Loucy (cell line): ENCODE results near the gene SLC37A4.
A peak's percentile ranks its signal among the peaks of the same experiment; 100 is the strongest.

Source experiments
- H2AFZ ChIP-seq: fragments of 200-600 bp; sonication (generic); 2 replicates; pipeline ENCODE4 v1.6.0; 2016; ENCODE audit warnings: antibody characterized with exemption, mild to moderate bottlenecking, low read length, moderate library complexity
- H3F3A ChIP-seq: fragments of 200-600 bp; 2 replicates; pipeline ENCODE4 v1.6.0; 2016; ENCODE audit warnings: antibody characterized with exemption, low read depth, mild to moderate bottlenecking
- H3K27me3 ChIP-seq: fragments of 200-600 bp; sonication (generic); 2 replicates; pipeline ENCODE4 v1.6.1; 2014; ENCODE audit warnings: low read length, mild to moderate bottlenecking; ENCODE audit not compliant: insufficient read depth, poor library complexity, severe bottlenecking
- H3K36me3 ChIP-seq: fragments of 200-600 bp; sonication (generic); 2 replicates; pipeline ENCODE4 v1.6.1; 2016; ENCODE audit warnings: low read length; ENCODE audit not compliant: insufficient read depth
- H3K4me1 ChIP-seq: fragments of 200-600 bp; sonication (generic); 2 replicates; pipeline ENCODE4 v1.5.1; 2014; ENCODE audit warnings: low read length, mild to moderate bottlenecking; ENCODE audit not compliant: insufficient read depth, poor library complexity, severe bottlenecking
- H3K4me2 ChIP-seq: fragments of 200-600 bp; sonication (generic); 2 replicates; pipeline ENCODE4 v1.6.0; 2014; ENCODE audit warnings: antibody characterized with exemption, low read length, low read depth, mild to moderate bottlenecking; ENCODE audit not compliant: poor library complexity, severe bottlenecking
- H3K4me3 ChIP-seq: fragments of 200-600 bp; sonication (generic); 2 replicates; pipeline ENCODE4 v1.5.1; 2014; ENCODE audit warnings: low read length, mild to moderate bottlenecking, mixed read lengths; ENCODE audit not compliant: poor library complexity, severe bottlenecking
- H3K79me2 ChIP-seq: fragments of 200-600 bp; sonication (generic); 2 replicates; pipeline ENCODE4 v1.6.1; 2014; ENCODE audit warnings: low read length; ENCODE audit not compliant: insufficient read depth
- H3K9ac ChIP-seq: fragments of 200-600 bp; sonication (generic); 2 replicates; pipeline ENCODE4 v1.6.0; 2014; ENCODE audit warnings: mild to moderate bottlenecking, low read depth, low read length, moderate library complexity; ENCODE audit not compliant: poor library complexity, severe bottlenecking
- H3K9me2 ChIP-seq: fragments of 200-600 bp; sonication (generic); replicated peaks from 2 replicates; pipeline ENCODE4 v1.6.1; 2016; ENCODE audit warnings: low read depth, low read length, mixed read lengths
- H3K9me3 ChIP-seq: fragments of 200-600 bp; sonication (generic); 2 replicates; pipeline ENCODE4 v1.6.1; 2014; ENCODE audit warnings: mild to moderate bottlenecking, antibody characterized with exemption, low read length, low read depth; ENCODE audit not compliant: insufficient read depth
- H4K20me1 ChIP-seq: fragments of 200-600 bp; sonication (generic); 2 replicates; pipeline ENCODE4 v1.6.0; 2014; ENCODE audit warnings: antibody characterized with exemption, low read length, mild to moderate bottlenecking; ENCODE audit not compliant: insufficient read depth, poor library complexity, severe bottlenecking
- CTCF ChIP-seq: fragments of 200-600 bp; sonication (generic); conservative IDR thresholded peaks from 2 replicates; pipeline ENCODE4 v1.5.1; 2014; ENCODE audit warnings: mild to moderate bottlenecking, antibody characterized with exemption, low read length
- EZH2phosphoT487 ChIP-seq: fragments of 200-600 bp; IDR thresholded peaks from 2 replicates; pipeline ENCODE4 v1.6.1; 2018; ENCODE audit warnings: antibody characterized with exemption, mild to moderate bottlenecking, moderate library complexity, borderline replicate concordance

SLC37A4 gene

DNA sequence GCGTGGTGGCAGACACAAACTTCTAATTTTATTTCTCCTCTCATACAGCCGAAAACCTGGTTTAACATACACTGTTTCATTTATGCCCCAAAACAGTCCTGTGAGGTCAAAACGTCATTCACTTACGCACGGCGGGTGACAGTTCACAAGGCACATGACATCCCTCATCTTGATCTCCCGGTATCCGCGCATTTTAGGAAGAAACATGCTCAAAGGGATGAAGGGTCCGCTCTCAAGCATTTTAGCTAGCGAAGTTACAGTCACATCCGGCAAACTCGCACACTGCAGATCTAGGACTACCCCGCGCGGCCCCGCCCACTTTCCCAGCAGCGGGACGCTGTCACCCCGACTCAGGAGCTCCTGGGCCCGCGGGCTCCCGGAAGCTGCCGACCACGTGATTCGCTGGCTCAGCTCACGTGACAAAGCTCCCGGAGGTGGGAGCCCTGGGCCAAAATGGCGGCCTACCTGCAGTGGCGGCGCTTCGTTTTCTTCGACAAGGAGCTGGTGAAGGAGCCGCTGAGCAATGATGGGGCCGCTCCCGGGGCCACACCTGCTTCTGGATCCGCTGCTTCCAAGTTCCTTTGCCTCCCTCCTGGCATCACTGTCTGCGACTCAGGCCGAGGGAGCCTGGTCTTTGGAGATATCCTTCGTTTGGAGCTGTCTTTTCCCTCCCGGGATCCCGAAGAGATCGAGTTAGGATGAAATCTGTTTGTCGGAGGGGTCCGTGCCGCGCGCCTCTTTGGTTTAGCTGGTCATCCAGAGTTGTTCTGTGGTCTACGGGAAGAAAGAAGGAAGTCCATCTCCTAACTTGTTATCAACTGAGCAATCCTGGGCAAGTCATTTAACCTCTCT is 36.9 kb upstream of the SLC37A4 start, which contains the start of gene VPS11:
TSS of gene VPS11 (plus strand) at position 448 of the 852 bp plus-strand sequence. CDS start at position 454, 6 bp downstream.
- TF ChIP-seq CTCF, result no peak
- no peak for TF ChIP-seq EZH2phosphoT487
- no peaks in the 10 kb centered on the region for H3F3A ChIP-seq
- peak within 1 kb of the TSS; percentile 91 for H2AFZ ChIP-seq
- peaks cover 10% of the 10 kb centered on the region; the same call in 1 of the 2 replicates for H3K36me3 ChIP-seq
- H3K27me3 ChIP-seq, result no peaks in the 10 kb centered on the region
- H3K79me2 ChIP-seq, result peaks cover 22% of the 10 kb centered on the region
- H4K20me1 ChIP-seq, result no peaks in the 10 kb centered on the region
- H3K9me2 ChIP-seq, result no peaks in the 10 kb centered on the region
- H3K9ac ChIP-seq, result peak within 1 kb of the TSS; percentile 82
- H3K4me1 ChIP-seq, result peaks cover 20% of the 10 kb centered on the region
- peak within 1 kb of the TSS; percentile 85 for H3K4me3 ChIP-seq
- H3K4me2 ChIP-seq, result peak within 1 kb of the TSS; percentile 85
- no peaks in the 10 kb centered on the region for H3K9me3 ChIP-seq

DNA sequence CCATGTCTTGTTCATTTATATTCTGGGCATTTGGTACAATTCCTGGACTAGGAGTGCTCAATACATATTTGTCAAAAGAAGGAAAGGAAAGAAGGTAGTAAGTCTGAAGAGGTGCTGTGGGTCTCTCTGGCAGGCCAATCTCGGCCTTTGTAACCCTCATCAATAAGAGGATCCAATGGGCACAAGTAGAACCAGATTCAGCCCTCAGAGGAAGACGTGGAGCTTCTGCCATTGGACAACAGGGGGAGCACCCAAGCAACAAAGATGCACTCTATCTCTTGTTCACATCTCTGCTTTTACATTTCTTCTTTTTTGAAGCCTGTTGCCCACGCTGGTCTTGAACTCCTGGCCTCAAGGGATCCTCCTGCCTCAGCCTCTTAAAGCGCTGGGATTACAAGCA is 34.7 kb upstream of the SLC37A4 start:
- no peaks in the 10 kb centered on the region for H3K27me3 ChIP-seq
- H4K20me1 ChIP-seq, result no peaks in the 10 kb centered on the region
- H2AFZ ChIP-seq, result no peak overlapping the region
- peak; percentile 72 for TF ChIP-seq CTCF
- no peak for TF ChIP-seq EZH2phosphoT487
- H3F3A ChIP-seq, result no peaks in the 10 kb centered on the region
- peak overlapping the region; percentile 29 for H3K4me2 ChIP-seq
- H3K9ac ChIP-seq, result no peak overlapping the region
- H3K4me3 ChIP-seq, result no peak overlapping the region
- no peaks in the 10 kb centered on the region for H3K9me2 ChIP-seq
- peaks cover 22% of the 10 kb centered on the region for H3K79me2 ChIP-seq
- no peaks in the 10 kb centered on the region for H3K36me3 ChIP-seq
- H3K4me1 ChIP-seq, result peaks cover 20% of the 10 kb centered on the region
- no peaks in the 10 kb centered on the region for H3K9me3 ChIP-seq

GRCh38 chr11:119062779-119063178 is 32.1 kb upstream of the SLC37A4 start:
- Histone ChIP-seq H3K9me3 (no peaks in the 10 kb centered on the region), H3K4me1 (peaks cover 20% of the 10 kb centered on the region), H3K36me3 (no peaks in the 10 kb centered on the region), H4K20me1 (no peaks in the 10 kb centered on the region), H3F3A (no peaks in the 10 kb centered on the region), H3K9me2 (no peaks in the 10 kb centered on the region), H3K9ac (no peak overlapping the region), H3K79me2 (peaks cover 13% of the 10 kb centered on the region), H2AFZ (no peak overlapping the region), H3K4me2 (no peak overlapping the region), H3K27me3 (no peaks in the 10 kb centered on the region), H3K4me3 (no peak overlapping the region)
- TF ChIP-seq CTCF (no peak), EZH2phosphoT487 (no peak)
